ENCODE measurements around the gene ZNF646.

- no peak for TF ChIP-seq EZH2phosphoT487 (conservative IDR thresholded peaks at IDR 0.05; ENCODE audit: low read length)
- TF ChIP-seq, protein P1, sequence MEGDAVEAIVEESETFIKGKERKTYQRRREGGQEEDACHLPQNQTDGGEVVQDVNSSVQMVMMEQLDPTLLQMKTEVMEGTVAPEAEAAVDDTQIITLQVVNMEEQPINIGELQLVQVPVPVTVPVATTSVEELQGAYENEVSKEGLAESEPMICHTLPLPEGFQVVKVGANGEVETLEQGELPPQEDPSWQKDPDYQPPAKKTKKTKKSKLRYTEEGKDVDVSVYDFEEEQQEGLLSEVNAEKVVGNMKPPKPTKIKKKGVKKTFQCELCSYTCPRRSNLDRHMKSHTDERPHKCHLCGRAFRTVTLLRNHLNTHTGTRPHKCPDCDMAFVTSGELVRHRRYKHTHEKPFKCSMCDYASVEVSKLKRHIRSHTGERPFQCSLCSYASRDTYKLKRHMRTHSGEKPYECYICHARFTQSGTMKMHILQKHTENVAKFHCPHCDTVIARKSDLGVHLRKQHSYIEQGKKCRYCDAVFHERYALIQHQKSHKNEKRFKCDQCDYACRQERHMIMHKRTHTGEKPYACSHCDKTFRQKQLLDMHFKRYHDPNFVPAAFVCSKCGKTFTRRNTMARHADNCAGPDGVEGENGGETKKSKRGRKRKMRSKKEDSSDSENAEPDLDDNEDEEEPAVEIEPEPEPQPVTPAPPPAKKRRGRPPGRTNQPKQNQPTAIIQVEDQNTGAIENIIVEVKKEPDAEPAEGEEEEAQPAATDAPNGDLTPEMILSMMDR (IDR thresholded peaks at IDR 0.05; ENCODE audit: insufficient read depth, low read length, poor library complexity, severe bottlenecking) = no peak
Observed at GRCh38 chr16:31099860-31100638, 25.8 kb downstream of the ZNF646 start.

Data from SU-DHL-6 (cell line).